ENCODE results near the gene MED15.
"Not testable (repeated sequence)": the region's sequence is repeated elsewhere in the genome, so short reads cannot be mapped to it uniquely, and the experiment has no call there.

MED15 gene

GRCh38 chr22:20530368-20531153 lies 23.2 kb downstream of the MED15 start:
- FAIRE-seq (peak; percentile 82), DNase-seq (ENCODE audit: insufficient read length, low spot score) (peak; percentile 51)

GRCh38 chr22:20531154-20531403 lies 23.7 kb downstream of the MED15 start:
- DNase-seq (ENCODE audit: insufficient read length, low spot score) (no peak), FAIRE-seq (no peak)

- FAIRE-seq: peak; percentile 91
- DNase-seq (ENCODE audit: insufficient read length, low spot score): peak; percentile 73
Observed at GRCh38 chr22:20531404-20532201, 24.2 kb downstream of the MED15 start.

- DNase-seq (ENCODE audit: insufficient read length, low spot score): no peak
- no peak for FAIRE-seq
Observed at GRCh38 chr22:20532256-20532993, 25.0 kb downstream of the MED15 start.

GRCh38 chr22:20533095-20533878 lies 25.9 kb downstream of the MED15 start:
- no peak for DNase-seq (ENCODE audit: insufficient read length, low spot score)
- no peak for FAIRE-seq

GRCh38 chr22:20533879-20534265 lies 26.5 kb downstream of the MED15 start:
- DNase-seq (ENCODE audit: insufficient read length, low spot score) (no peak), FAIRE-seq (no peak)

DNA sequence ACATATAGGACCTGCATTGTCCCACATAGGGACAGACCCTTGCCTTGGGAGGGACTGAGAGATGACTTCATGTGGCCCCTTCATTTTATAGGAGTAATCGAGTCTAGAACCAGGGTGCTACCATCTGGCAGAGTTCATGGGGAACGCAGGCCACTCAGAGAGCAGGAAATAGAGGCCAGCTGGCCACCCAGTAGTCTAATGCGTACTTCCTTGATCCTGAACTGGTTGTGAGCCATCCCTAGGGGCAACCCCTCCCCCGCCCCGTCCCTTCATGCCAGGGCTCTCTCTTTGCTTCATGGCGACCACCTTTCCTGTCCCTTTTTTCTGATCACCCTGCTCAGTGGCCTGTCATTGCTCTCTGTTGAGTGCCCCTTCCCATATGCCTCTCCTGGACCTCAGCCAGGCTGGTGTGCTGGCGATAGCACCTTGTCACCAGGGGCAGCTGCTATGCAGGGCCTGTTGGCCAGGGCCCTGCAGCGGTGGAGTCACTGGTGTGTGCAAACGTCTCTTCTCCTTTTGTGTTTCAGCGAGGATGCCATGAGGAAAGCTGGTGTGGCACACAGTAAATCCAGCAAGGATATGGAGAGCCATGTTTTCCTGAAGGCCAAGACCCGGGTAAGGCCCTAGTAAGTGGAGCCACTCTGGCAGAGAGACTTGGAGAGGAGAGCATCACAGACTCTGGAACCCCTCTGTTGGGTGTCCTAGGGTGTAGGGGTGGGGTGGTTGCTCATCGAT lies 29.3 kb downstream of the MED15 start:
- no peak for FAIRE-seq

DNA sequence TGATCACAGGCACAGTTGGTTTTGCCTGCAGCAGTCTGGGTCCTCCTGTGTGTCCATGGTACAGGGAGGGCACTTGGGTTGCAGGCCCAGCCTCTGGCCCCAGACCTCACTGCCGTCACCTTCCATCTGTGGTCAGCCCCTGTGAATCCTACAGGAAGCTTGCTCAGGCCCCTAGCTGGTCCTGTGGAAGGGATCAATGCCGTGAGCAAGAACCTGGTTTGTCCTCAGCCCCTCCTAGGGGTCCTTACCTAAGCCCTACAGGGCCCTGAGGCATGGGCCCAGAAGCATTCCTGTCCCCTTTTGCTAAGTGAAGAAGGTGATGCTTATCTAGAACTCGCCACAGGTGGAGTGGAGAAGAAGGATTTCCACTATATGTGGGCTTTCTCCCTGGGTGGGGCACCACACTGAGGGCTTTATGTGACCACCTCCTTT lies 29.9 kb downstream of the MED15 start:
- no peak for FAIRE-seq
- no peak for DNase-seq (ENCODE audit: insufficient read length, low spot score)

More for the DNA sequence above, 29.3 kb downstream of the MED15 start:
- no peak for DNase-seq (ENCODE audit: insufficient read length, low spot score)

DNA sequence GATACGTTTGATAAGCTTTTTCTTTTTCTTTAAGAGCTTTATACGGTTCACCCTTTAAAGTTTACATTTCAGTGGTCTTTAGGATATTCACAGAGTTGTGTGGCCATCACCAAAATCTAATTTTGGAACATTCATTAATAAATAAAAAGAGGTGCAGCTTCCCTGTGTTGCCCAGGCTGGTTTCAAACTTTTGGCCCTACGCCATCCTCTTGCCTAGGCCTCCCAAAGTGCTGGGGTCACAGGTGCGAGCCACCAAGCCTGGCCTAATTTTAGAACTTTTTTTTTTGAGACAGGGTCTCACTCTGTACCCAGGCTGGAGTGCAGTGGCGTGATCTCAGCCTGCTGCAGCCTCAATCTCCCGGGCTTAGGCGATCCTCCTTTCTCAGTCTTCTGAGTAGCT lies 30.6 kb downstream of the MED15 start:
- DNase-seq (ENCODE audit: insufficient read length, low spot score): no peak

GRCh38 chr22:20538875-20539274 lies 31.5 kb downstream of the MED15 start:
- not testable (repeated sequence) for FAIRE-seq

More for the DNA sequence above, 30.6 kb downstream of the MED15 start:
- FAIRE-seq: no peak

GRCh38 chr22:20542055-20542454 lies 34.6 kb downstream of the MED15 start:
- DNase-seq (ENCODE audit: insufficient read length, low spot score): no peak
- no peak for FAIRE-seq

More at GRCh38 chr22:20538875-20539274, 31.5 kb downstream of the MED15 start:
- DNase-seq (ENCODE audit: insufficient read length, low spot score): not testable (repeated sequence)

DNA sequence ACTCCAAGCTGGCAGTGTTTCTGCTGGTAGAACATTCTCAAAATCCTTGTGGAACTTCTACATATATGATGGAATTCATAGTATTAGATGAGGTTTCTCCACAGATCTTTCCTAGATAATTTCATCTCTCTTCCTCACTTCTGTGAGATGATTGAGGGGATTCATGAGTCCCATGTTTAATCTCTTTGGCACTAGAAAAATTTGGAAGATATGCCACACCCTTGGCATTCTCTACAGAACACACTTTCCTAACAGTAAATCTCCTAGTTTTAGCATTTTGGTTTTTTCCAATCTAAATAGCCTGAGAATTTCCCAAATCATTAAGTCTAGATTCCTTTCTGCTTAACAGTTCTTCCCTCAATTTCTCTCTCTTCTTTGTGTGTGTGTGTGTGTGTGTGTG lies 35.3 kb downstream of the MED15 start:
- FAIRE-seq (no peak), DNase-seq (ENCODE audit: insufficient read length, low spot score) (no peak)

- FAIRE-seq; DNase-seq (ENCODE audit: insufficient read length, low spot score): not testable (repeated sequence)
Observed at GRCh38 chr22:20545318-20545634, 37.9 kb downstream of the MED15 start.

DNA sequence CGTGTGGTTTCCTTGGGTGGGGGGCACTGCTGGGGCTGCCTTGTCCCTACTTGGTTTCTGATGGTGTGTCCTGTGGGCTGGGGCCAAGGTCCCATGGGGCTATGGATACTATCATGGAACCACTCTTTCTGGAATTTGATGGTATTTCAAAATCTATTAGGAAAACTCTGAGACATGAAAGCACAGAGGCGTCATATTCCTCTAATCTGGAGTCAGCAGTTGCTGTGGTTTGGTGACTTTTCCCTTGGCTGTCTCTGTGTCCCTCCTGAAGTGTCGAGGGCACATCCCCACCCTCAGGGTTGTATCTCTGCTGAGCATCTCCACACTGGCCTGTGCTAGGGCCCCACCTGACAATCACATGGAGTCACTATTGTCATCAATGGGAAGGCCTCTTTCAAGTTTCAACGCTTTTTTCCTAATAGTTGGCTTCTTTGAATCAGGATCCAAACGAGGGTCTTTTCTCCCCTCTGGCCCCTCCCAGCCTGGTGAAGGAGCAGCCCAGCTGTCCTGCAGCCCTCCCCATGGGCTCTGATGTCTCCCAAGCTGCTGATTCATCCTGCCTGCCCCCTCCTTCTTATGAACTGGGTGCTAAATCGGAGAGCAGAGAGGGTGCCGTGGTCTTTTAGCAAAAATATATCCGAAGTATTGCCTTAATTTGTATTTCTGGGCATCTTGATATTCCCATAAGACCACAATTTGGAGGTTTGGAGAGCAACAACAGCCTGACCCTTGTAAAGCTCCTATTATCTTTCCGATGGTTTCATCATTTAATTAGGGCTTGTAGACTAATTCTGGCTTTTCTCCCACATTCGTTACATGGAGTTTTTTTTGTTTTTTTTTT lies 38.5 kb downstream of the MED15 start:
- FAIRE-seq (no peak), DNase-seq (ENCODE audit: insufficient read length, low spot score) (no peak)

- FAIRE-seq (no peak), DNase-seq (ENCODE audit: insufficient read length, low spot score) (no peak)
Observed at GRCh38 chr22:20546541-20546950, 39.1 kb downstream of the MED15 start.

DNA sequence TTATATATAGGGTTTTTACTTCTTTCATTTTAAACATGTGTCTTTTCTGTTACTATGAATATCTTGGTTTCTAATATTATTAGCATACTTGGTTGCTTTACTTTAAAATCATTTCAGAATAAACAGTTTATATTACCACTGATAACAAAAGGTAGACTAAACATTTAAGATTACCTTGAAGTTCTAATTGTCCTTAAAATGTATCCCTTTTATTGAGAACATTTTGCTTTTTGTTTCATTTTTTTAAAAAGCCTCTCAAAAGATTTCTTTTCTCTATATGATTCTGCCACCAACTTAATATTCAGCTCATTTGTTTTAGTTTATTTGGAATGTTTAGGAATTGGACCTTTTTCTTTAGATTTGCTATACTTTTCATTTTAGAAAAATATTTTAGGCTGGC lies 39.6 kb downstream of the MED15 start:
- FAIRE-seq: no peak
- DNase-seq (ENCODE audit: insufficient read length, low spot score): no peak

DNA sequence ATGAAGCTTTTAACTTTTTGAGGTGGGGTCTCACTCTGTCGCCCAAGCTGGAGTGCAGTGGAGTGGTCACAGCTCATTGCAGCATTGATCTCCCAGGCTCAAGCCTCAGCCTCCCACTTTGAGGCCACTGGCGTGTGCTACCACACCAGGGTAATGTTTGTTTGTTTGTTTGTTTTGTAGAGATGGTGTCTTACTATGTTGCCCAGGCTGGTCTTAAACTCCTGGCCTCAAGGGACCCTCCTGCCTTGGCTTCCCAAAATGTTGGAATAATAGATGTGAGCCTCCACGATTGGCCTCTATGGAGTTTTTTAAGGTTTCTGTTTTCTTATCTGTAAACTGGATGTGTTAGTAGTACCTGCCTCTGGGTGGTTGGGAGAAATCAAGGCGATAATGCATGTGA lies 41.4 kb downstream of the MED15 start:
- FAIRE-seq: no peak

GRCh38 chr22:20549232-20549841 lies 41.9 kb downstream of the MED15 start:
- FAIRE-seq (no peak), DNase-seq (ENCODE audit: insufficient read length, low spot score) (no peak)

More for the DNA sequence above, 41.4 kb downstream of the MED15 start:
- no peak for DNase-seq (ENCODE audit: insufficient read length, low spot score)
